Measurements from ENCODE around the gene WAPL. TPM values are rescaled to one million over a fixed set of nuclear protein-coding genes. Genes with fewer than 3 reads are reported as not detected.
"Not testable (repeated sequence)": the region's sequence is repeated elsewhere in the genome, so short reads cannot be mapped to it uniquely, and the experiment has no call there.

WAPL gene
- total RNA-seq, 3 donors from 2014 or later: 38.7 to 42.9 (median 42.4) TPM

- not testable (repeated sequence) for H3K27me3 Mint-ChIP-seq (ENCODE audit: low read depth); DNase-seq; H3K36me3 Mint-ChIP-seq (ENCODE audit: insufficient read depth); H3K9me3 Mint-ChIP-seq; H3K4me3 Mint-ChIP-seq; ATAC-seq
- H3K4me1 Mint-ChIP-seq (ENCODE audit: low read depth): peaks cover 20% of the 10 kb centered on the region
Observed at GRCh38 chr10:86538040-86538439, 16.4 kb upstream of the WAPL start.

DNA sequence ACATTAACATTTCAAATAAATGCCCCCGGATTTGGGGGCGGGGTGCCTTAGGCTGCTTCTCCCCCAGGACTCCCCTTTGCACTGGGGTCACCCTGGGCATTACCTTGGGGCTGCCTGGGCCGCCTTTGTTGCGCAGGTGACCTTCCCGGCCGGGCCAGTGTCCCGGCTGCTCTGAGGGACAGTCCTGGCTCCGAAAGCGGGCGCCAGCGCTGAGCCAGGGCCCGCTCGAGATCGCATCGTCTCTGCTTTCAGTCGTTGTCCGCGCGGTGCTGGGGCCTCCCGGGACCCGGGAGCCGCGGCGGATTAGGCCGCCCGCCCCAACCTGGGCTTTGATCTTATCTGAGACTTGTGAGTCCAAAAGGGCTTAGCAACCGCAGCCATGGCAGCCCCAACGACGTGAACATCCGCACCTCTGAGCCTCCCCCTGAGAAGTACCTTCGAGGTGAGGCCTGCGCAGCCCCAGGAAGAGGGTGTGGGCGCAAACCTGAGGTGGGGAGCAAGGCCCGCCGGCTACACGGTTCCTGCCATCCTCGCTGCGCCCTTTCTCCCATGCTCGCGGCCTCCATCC, 14.8 kb upstream of the WAPL start:
- H3K4me3 Mint-ChIP-seq: peak overlapping the region; percentile 48
- no peaks in the 10 kb centered on the region for H3K9me3 Mint-ChIP-seq
- peak; percentile 67 to 69 for ATAC-seq
- peak; percentile 37 for DNase-seq
- H3K4me1 Mint-ChIP-seq (ENCODE audit: low read depth): peaks cover 20% of the 10 kb centered on the region
- no peaks in the 10 kb centered on the region for H3K36me3 Mint-ChIP-seq (ENCODE audit: insufficient read depth)
- no peaks in the 10 kb centered on the region for H3K27me3 Mint-ChIP-seq (ENCODE audit: low read depth)

DNA sequence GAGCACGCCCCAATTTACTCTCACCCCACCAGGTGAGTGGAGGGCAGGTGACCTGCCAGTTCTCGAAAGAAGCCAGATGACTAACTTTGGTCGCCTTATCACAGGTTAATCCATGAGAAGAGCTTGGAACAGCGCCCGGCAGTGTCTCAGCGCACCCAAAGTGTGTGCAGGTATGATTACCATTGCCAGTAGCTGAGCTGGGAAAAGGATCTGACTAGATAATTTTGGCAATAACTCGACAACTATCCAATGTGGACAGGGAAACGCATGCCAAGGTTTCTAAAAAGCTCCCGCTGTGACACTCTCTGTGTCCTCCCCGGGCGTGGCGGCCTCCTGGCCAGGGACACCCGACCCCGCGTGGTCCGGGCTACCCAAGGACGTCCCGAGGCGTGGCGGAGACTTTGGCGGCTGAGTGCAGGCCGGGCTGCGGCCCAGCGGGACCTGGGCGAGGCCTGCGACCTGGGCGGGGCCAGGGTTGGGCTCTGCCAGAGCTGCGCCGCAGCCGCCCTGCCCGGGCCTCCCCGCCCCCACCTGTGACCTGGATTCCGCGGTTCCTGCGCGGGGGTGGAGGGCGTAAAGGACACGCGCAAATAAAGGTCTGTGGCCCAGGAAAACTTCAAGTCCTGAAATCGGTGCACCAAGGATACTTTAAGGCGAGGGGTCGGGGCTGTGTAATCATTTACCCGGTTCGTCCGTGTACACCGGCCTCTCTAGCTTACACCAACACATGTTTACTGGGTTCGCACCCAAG, 13.7 kb upstream of the WAPL start:
- ATAC-seq (peak in 1 of 2 donors; percentile 58), DNase-seq (peak; percentile 18)
- Mint-ChIP-seq H3K4me3 (peak overlapping the region; percentile 48), H3K36me3 (ENCODE audit: insufficient read depth) (no peaks in the 10 kb centered on the region), H3K9me3 (no peaks in the 10 kb centered on the region), H3K4me1 (ENCODE audit: low read depth) (peaks cover 20% of the 10 kb centered on the region), H3K27me3 (ENCODE audit: low read depth) (no peaks in the 10 kb centered on the region)

GRCh38 chr10:86533328-86533727, 11.7 kb upstream of the WAPL start:
- H3K4me3 Mint-ChIP-seq: no peak overlapping the region

GRCh38 chr10:86528736-86529135, 7.1 kb upstream of the WAPL start:
- ATAC-seq; DNase-seq; H3K9me3 Mint-ChIP-seq; H3K4me3 Mint-ChIP-seq; H3K36me3 Mint-ChIP-seq (ENCODE audit: insufficient read depth); H3K27me3 Mint-ChIP-seq (ENCODE audit: low read depth): not testable (repeated sequence)
- peaks cover 11% of the 10 kb centered on the region for H3K4me1 Mint-ChIP-seq (ENCODE audit: low read depth)

More at GRCh38 chr10:86533328-86533727, 11.7 kb upstream of the WAPL start:
- Mint-ChIP-seq H3K36me3 (ENCODE audit: insufficient read depth) (no peaks in the 10 kb centered on the region), H3K9me3 (no peaks in the 10 kb centered on the region), H3K27me3 (ENCODE audit: low read depth) (no peaks in the 10 kb centered on the region), H3K4me1 (ENCODE audit: low read depth) (peaks cover 10% of the 10 kb centered on the region)
- no peak for ATAC-seq
- no peak for DNase-seq

DNA sequence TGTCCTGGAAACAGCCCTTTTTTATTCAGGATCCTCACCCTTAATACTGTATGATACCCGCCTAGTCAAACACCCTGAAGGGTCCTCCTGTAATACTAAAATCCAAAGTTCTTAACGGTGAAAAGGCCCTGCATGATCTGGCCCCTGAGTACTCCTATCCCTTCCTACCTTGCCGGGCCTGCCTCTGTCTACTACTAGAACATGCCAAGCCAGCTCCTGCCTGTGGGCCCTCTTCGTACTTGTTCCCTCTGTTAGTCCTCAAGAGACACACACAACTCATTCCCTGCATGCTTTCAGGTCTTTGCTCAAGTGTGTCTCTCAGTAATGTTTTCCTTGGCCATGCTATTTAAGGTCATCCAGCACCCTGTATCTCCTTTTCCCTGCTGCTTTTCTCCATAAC, 5.0 kb upstream of the WAPL start:
- Mint-ChIP-seq H3K9me3 (no peaks in the 10 kb centered on the region), H3K27me3 (ENCODE audit: low read depth) (no peaks in the 10 kb centered on the region), H3K4me1 (ENCODE audit: low read depth) (peaks cover 25% of the 10 kb centered on the region), H3K4me3 (no peak overlapping the region), H3K36me3 (ENCODE audit: insufficient read depth) (no peaks in the 10 kb centered on the region)
- DNase-seq: no peak
- no peak for ATAC-seq

GRCh38 chr10:86525713-86526112, 4.1 kb upstream of the WAPL start:
- DNase-seq; H3K9me3 Mint-ChIP-seq; ATAC-seq; H3K36me3 Mint-ChIP-seq (ENCODE audit: insufficient read depth); H3K4me3 Mint-ChIP-seq; H3K27me3 Mint-ChIP-seq (ENCODE audit: low read depth): not testable (repeated sequence)
- peaks cover 27% of the 10 kb centered on the region for H3K4me1 Mint-ChIP-seq (ENCODE audit: low read depth)

GRCh38 chr10:86524225-86524962, 2.8 kb upstream of the WAPL start:
- no peaks in the 10 kb centered on the region for H3K9me3 Mint-ChIP-seq
- ATAC-seq (no peak), DNase-seq (no peak)
- peaks cover 3% of the 10 kb centered on the region for H3K36me3 Mint-ChIP-seq (ENCODE audit: insufficient read depth)
- H3K4me1 Mint-ChIP-seq (ENCODE audit: low read depth): peaks cover 38% of the 10 kb centered on the region
- no peak overlapping the region for H3K4me3 Mint-ChIP-seq
- H3K27me3 Mint-ChIP-seq (ENCODE audit: low read depth): no peaks in the 10 kb centered on the region

- H3K4me1 Mint-ChIP-seq (ENCODE audit: low read depth): peaks cover 47% of the 10 kb centered on the region
- ATAC-seq: no peak
- no peaks in the 10 kb centered on the region for H3K27me3 Mint-ChIP-seq (ENCODE audit: low read depth)
- H3K36me3 Mint-ChIP-seq (ENCODE audit: insufficient read depth): peaks cover 8% of the 10 kb centered on the region
- H3K9me3 Mint-ChIP-seq: no peaks in the 10 kb centered on the region
- DNase-seq: no peak
- H3K4me3 Mint-ChIP-seq: peak overlapping the region; percentile 87
Observed at GRCh38 chr10:86523348-86523747, 1.8 kb upstream of the WAPL start.

- no peak for ATAC-seq
- H3K36me3 Mint-ChIP-seq (ENCODE audit: insufficient read depth): peaks cover 14% of the 10 kb centered on the region
- peaks cover 56% of the 10 kb centered on the region for H3K4me1 Mint-ChIP-seq (ENCODE audit: low read depth)
- peak overlapping the region; percentile 87 for H3K4me3 Mint-ChIP-seq
- DNase-seq: no peak
- no peaks in the 10 kb centered on the region for H3K27me3 Mint-ChIP-seq (ENCODE audit: low read depth)
- H3K9me3 Mint-ChIP-seq: no peaks in the 10 kb centered on the region
Observed at GRCh38 chr10:86522510-86522855, 891 bp upstream of the WAPL start.

GRCh38 chr10:86520871-86521677, 518 bp downstream of the WAPL start:
- Mint-ChIP-seq H3K4me1 (ENCODE audit: low read depth) (peaks cover 68% of the 10 kb centered on the region), H3K36me3 (ENCODE audit: insufficient read depth) (peaks cover 24% of the 10 kb centered on the region), H3K4me3 (peak overlapping the region; percentile 96), H3K9me3 (no peaks in the 10 kb centered on the region), H3K27me3 (ENCODE audit: low read depth) (no peaks in the 10 kb centered on the region)
- DNase-seq (peak; percentile 12), ATAC-seq (peak; percentile 29 to 35)

GRCh38 chr10:86518781-86519180, 2.8 kb downstream of the WAPL start:
- no peak for DNase-seq
- Mint-ChIP-seq H3K27me3 (ENCODE audit: low read depth) (no peaks in the 10 kb centered on the region), H3K4me3 (peak overlapping the region; percentile 81), H3K4me1 (ENCODE audit: low read depth) (peaks cover 76% of the 10 kb centered on the region), H3K36me3 (ENCODE audit: insufficient read depth) (peaks cover 38% of the 10 kb centered on the region), H3K9me3 (no peaks in the 10 kb centered on the region)
- no peak for ATAC-seq

DNA sequence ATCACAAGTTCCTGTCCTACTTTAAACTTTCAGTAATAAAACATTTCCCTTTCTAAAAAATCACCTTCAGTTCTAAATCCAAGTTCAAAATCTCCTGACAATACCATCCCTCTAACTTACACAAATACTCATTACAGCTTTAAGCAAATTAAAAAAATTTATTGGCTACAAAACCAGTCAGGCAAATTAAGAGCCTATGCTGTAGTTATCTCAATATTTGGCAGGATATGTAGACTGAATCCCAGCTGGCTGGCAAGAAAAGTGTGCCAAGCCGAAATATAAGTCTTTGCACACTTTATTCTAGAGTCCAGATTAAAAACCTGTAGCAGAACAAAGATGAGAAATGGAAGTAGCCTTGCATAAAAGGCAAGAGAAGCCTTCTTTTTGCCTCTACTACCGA, 9.5 kb downstream of the WAPL start:
- Mint-ChIP-seq H3K4me1 (ENCODE audit: low read depth) (peaks cover 52% of the 10 kb centered on the region), H3K36me3 (ENCODE audit: insufficient read depth) (peaks cover 29% of the 10 kb centered on the region), H3K27me3 (ENCODE audit: low read depth) (no peaks in the 10 kb centered on the region), H3K9me3 (no peaks in the 10 kb centered on the region), H3K4me3 (no peak overlapping the region)
- ATAC-seq (no peak), DNase-seq (no peak)
